Muscle of arm (tissue), 12 donors: ENCODE data around the gene TMEM132A. TPM values are rescaled to one million over a fixed set of nuclear protein-coding genes. Genes with fewer than 3 reads are reported as not detected.
A peak's percentile ranks its signal among the peaks of the same experiment; 100 is the strongest.
"Not testable (repeated sequence)": the region's sequence is repeated elsewhere in the genome, so short reads cannot be mapped to it uniquely, and the experiment has no call there.

ENCODE experiments used
- DNase-seq: peaks from one replicate; pipeline ENCODE4 v3.0.0-alpha.2; 2013
- polyA plus RNA-seq, 12 donors: library from polyadenylated mRNA; unstranded; fragments of 120-200 nt; gene quantifications; one replicate each; pipeline ENCODE4 v1.2.1, GENCODE V29; 2013; ENCODE audit not compliant: insufficient read length in 12 of 12

TMEM132A gene
- polyA plus RNA-seq, 12 donors = 21.7 to 52.2 (median 35.2) TPM; not detected in 1

DNA sequence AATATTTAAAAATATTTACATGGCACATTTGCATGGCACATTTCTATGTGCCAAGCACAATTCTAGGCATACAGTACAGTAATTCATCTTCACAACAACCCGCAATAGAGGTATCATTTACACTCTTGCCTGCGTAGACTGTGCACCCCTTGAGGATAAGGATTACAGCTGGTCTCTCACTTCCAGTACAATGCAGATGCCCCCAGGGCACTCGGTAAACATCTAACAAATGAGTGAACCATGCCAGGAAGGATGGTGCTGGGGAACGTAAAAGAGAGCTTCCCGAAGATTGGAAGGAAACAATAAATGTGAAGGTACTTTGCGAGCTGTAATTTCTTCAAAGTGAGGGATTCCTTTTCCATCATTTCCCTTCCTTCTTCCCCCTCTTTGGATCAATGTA, 19.2 kb upstream of the TMEM132A start:
- DNase-seq = no peak

DNA sequence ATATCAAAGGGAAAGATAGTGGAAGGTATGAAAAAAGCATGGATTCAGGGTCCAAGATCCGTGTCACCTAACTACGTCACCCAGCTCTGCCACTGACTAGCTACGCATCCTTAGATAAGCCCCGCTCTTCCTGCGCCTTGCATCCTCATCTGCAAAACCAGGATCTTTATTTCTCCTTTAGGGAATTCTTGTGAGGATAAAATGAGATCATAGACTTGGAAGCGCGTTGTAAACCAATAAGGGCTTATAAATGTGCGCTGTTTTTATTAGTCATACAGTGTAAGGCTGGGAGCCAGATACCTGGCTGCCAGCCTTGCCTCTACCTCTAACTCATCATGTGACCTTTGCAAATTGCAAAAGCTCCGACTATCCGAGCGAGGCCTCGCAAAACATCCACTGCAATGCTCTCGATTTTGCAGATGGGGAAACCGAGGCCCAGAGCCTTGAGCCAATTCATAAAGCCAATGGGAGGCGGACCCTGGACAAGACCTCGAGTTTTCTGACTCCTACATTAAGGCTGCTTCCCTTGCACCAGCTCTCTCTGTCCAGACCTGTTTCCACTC, 18.6 kb upstream of the TMEM132A start:
- no peak for DNase-seq

DNA sequence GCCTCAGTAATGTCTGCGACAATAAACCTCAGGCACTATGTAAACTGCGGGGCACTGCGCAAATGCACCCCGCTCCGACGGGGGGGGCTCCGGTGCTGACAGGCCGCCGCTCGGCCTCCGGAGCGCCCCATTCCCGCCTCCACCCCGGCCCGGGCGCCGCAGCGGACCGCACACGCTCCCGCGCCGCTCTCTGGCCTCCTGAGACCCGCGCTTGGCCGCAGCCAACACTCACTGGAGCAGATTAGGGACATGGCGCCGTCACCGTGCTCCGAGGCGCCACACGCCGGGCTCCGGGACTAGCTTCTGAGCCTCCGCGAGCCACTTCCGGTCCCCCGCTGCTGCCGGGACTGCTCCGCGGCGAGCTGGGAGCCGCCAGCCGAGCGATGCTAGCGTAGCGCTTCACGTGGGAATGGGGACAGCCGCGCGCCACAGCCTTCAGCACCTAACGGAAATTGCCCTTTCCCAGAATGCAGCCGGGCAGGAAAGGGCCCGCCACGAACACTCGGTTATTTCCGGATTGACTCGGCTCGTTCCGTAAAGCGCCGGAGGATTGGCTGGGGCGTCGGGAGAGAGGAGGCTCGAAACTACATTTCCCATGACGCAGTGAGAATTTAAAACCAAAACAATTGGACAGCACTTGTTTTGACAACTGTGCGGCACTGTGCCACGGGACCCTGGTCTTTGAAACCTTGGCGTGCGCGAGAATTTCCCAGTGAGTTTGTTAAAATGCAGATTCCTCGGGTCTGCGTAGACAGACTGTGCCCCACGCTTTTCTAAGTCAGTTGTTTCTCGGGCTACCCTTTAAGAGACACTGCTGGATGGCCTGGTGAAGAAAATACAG, 17.9 kb upstream of the TMEM132A start, which contains the start of gene PRPF19:
PRPF19 (minus strand) TSS at position 454 of the 841 bp plus-strand sequence; CDS start at position 251, 203 bp downstream.
- peak; percentile 98 for DNase-seq

DNA sequence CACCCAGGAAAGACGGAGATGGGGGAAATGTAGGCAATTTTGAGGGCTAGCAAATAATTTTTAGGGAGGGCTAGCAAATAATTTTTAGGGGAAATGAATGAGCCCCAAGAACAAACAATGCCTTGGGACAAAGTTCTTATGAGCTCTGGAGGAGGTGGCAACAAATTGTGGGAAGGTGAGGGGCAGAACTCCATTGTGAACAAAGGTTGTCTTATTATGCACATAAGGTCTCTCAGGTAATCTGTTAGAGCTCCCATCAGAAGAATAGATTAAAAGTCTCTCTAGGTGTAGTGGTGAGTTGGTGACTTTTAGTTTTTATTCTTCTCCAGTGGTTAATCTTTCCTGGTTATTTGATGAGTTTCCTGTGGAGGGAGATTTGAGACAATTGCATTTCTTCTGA, 15.5 kb upstream of the TMEM132A start:
- DNase-seq = no peak

DNA sequence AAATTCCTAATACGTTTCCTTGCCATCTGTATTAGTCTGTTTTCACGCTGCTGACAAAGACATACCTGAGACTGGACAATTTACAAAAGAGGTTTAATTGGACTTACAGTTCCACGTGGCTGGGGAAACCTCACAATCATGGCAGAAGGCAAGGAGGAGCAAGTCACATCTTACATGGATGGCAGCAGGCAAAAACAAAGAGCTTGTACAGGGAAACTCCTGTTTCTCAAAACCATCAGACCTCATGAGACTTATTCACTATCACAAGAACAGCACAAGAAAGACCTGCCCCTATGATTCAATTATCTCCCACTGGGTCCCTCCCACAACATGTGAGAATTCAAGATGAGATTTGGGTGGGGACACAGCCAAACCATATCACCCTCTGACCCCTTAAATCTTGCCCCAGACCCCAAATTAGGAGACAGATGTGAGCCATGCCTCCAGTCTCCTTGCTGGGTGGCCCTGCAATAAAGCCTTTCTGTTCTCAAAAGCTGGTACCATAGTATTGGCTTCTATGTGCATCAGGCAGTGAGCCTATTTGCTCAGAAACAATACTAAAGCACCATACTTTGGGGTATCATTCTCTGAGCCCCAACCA, 14.5 kb upstream of the TMEM132A start:
- DNase-seq = not testable (repeated sequence)

DNA sequence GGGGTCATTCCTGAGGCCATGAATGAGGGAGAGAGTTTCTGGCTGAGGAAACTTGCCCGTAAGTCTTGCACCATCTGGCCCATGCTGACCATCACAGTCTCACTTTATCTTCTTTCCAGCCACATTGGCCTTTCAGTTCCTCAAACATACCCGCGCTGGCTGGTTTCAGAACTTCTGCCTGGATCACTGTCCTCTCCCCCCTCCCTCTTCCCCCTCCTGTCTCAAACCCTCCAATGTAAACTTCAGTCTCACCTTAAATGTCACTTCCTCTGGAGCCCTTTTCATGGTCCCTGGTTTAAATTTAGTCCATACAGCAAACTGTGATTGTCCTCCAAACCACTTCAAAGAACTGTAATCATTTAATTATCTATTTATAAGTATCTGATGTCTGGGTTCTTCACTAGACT, 14.0 kb upstream of the TMEM132A start:
- DNase-seq = no peak

DNA sequence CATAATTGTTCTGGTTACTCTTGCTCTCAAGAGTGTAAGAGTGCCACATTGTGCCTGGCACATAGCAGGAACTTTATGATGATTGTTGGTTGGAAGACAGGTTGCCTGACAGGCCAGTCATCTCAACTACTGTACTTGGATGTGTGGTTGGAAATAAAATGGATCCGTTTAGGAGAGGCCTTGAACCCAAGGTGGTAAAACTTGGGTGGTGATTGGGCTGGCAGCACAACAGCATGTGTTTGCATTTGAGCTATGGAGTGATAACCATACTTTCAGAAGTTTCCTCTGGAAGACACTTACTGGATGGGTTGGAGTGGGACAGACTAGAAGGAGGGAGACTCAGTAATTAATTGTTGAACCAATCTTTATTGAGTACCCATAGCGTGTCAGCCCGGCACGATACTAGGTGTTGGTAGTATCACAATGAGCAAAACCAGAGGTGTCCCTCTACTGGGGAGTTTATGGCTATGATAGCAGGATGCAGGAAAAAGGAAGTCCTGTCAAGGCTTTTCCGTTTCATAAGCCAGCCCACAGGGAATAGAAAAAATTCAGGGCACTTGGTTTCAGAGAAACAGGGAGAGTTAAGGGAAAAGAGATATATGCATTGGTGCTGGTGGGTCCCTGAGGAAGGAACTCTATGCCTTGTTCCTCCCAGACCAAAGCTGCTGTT, 13.4 kb upstream of the TMEM132A start:
- DNase-seq = no peak

DNA sequence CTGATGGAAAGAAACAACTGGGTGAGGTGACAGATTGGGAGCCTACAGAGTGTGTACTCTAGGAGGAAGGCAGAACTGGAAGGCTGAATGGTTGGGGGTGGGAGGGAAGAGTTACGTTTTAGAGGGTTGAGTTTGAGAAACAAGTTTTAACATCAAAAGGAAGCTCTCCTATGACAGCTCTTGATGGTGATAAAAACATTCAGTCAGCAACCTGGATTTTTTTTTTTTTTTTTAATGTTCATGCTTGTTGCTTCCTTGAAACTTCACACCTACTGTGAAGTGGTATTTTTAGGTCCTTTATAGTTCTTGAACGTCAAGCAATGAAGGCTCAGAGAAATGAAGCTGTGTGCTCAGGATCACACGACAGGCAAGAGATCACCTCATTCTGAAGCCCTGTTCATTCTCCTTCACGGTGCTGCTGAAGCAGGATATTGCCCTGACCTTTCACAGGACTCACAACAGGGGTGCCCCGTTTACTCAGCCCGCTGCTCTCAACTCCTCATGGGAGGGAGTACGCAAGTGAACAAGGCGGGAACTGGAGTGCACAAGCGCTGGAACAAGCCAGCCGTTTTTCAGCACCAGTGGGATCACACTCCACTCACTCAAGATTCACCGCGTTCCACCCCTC, 11.9 kb upstream of the TMEM132A start:
- DNase-seq = no peak

DNA sequence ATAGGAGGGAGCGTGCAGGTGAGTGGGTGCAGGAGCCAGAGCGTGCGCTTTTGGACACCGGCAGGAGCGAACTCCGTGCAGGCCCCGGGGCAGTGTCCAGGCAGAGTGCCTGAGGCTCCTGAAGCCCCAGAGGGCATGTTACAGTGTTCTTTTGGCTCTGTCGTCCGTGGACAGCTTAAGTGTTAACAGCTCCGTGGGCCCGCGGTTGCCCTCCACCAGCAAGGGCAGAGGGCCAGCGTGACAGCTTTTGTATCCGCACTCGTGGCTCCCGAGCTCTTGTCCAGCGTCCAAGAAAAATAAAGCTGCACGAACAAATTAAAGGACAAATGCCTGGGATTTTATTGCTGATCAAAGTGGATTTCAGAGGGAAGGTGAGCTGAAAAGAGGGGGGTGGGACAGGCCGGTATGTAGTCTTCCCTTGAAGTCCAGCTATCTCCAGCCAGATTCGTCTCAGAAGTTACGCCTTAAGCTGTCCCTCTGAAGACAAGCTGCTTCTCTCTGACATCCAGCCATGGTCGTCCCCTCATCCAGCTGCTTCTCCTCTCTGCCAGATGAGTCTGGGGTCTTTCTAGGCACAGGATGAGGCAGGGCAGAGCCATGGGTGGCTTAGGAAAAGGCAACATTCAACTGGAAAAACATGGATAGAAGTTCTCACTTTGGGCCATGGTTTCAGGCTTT, 11.3 kb upstream of the TMEM132A start:
- no peak for DNase-seq

DNA sequence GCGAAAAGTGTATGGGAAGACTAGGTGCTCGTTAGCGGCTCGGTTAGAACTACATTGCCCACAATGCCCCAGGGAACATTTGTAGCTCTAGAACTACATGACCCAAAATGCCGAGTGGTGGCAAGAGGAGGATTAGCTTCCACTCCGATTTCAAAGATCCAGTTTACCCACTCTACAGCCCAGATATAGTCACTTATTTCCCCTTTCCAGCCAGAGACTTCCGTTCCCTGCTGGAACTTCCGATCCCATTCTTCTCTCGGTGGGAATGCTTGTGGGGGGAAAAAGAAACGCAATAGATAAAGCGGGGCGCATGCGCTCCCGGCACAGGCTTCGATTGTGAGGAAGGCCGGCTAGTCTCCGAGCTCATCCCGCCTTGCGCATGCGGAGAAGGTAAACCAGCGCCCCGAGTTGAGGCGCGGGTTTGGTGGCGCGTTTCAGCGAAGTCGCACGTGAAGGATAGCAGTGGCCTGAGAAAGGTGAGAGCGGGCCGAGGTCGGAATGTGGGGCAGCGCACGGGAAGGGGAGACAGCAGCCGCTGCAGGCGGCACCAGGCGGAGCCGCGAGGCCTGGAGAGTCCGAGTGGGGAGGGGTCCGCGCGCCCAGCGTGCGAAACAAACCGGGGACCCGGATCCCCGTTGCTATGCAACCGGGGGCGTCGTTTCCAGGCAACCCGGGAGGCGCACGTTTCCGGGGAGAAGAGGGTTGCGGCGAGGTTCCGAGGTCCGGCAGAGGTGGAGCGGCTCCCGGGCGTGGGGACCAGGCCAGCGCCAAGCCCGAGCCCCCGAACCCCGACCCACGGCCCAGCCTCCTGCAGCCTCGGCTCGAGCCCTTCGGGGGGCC, 10.2 kb upstream of the TMEM132A start, which contains the start of gene TMEM109:
TMEM109 (plus strand) TSS at position 366 of the 840 bp plus-strand sequence. CDS start 5,536 bp downstream, outside the sequence.
- peak; percentile 93 for DNase-seq

DNA sequence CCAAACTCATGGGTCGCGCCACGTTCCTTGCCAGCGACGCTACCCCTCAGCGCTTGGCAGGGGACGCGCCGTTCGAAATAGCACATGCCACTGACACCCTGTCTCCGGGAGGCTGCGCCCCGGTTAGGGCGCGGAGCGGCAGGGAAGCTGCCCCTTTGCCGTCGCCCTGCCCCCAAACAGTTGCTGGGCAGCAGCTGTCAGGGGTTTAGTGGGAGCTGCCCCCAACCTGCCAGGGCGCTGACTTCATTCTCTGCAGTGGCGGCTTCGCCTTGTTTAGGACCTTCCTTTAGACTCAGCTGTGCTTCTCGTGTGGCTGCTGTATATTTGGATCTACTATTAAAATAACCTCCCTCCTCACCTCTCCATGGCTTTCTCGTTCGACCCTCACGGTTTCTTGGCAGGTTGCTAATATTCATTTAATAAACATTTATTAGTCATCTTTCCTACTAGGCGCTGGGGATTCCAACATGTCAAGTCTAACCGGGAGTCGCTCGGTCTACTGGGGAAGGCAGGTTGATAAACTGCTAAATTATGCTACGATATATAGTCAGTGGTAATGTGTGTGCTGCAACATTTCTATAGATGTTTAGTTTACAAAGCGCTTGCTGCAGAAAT, 9.5 kb upstream of the TMEM132A start:
- DNase-seq = peak; percentile 49

DNA sequence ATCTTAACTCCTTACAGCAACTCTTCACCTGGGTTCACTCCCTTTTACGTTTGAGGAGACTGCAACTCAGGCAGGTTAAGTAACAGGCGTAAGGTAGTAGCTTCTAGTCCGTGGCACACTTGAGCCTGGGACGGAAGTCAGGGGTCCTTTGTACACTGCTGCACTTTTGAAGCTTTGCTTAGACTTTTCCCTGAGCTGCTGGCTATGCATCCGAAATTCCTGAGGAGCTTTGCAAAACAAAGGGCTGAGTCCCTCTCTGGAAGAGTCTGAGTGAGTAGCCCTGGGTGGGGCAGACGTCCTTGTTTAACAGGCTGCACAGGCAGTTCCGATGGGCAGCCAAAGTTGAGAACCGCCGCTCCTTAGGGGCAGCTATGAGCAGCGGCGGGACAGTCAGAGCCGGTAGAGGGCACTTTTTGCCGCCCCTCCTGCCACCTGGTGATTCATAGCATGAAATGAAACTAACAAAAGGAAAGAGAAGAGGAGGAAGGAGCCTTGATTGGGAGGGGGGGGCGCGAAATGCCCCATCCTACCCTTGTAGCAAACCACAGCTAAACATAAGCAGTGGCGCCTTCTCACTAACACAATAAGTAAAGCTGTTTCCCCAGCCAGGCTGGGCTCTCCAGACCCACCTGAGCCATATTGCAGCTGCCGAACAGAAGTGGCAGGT, 8.9 kb upstream of the TMEM132A start:
- peak; percentile 30 for DNase-seq

DNA sequence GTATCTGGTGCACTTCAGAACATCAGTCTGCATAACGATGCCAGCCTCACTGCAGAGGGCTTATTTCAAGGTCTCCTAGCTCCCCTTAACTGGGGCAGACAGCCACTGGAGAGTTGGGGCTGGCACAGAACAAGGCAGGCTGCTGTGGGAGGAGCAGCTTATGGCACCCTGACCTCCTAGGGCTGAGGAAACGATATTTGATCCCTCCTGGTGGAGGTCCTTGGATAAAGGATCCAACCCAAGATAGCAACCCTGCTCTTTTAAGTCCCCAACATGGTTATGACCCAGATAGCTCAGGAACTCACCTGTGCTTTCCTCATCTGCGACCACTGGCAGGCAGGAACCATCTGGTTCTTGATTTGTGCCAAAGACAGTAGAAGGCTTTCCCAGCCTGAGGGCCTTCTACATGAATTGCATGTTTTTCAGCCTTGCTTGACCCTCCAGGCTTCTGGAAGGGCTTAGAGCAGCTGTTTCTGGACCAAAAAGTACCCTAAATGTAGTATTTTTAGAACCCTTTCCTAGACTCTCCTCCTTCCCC, 7.5 kb upstream of the TMEM132A start:
- no peak for DNase-seq

DNA sequence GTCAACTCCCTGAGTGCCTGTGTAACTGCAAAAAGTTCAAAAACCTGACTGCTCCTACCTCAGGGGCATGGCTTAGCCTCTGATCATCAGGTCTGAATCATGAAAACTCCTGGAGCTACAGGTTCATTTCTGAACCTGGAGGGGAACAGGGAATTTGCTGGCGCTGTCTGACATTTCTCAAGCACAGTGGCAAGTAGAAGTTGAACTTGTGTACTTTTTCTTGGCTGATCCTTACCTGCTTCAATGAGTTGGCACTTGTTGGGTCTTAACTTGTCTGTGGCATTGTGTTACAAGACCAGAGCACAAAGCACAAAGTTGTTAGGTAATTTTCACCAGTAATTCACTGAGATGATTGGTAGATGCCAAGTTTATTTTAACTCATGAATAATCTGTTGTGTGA, 7.0 kb upstream of the TMEM132A start:
- no peak for DNase-seq

DNA sequence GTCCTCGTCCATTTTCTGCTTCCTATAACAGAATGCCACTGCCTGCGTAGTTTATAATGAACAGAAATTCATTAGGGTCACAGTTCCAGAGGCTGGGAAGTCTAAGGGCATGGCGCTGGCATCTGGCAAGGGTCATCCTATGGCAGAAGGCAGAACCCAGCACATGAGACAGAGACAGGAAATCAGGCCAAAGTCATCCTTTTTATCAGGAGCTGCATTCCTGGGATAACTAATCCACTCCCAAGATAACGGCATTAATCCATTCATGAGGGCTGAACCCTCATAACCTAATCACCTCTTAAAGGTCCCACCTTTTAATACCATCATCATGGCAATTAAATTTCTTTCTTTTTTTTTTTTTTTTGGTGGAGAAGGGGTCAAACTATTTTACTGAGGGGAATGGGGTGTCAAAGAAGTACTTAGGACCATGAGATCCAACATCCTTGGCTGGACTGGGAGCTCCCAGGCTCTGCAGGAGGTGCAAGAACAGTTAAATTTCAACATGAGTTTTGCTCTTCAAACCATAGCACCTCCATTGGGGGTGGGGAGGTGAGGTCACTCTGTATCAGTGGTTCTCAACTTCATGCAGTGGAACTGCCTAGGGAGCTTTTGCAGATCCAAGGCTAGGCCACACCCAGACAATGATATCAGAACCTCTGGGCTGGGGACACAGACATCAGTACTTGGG, 5.9 kb upstream of the TMEM132A start:
- no peak for DNase-seq

DNA sequence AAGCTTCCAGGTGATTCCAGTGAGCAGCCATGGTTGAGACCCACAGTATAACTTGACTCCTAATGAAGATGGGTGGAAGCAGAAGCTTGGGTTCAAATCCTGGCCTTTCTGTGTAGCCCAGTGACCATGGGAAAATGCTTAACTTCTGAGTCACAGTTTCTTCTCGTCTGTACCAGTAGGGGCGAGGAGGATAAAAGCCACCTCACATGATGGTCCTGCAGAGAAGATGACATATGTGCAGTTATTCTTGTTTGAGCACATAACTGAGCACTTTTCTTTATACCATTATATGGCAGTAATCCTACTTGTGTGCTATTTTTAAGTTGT, 5.4 kb upstream of the TMEM132A start:
- no peak for DNase-seq

DNA sequence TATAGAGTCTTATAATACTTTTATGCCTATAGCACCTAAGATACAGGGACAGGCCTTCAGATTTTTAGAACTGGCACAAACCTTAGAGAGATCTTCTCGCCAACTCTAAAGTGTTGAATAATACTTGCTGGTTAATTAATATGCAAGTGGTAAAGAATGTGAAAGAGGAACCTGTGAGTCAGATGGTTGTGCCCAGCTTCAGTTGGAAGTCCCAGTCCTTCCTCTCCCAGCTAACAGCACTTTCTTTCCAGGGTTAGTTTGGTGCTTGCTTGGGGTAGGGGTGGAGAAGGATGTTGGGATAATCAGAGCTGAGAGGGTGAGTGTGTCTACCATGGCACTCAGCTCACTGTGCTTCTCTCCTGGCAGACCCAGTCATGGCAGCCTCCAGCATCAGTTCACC, 4.9 kb upstream of the TMEM132A start:
- no peak for DNase-seq

DNA sequence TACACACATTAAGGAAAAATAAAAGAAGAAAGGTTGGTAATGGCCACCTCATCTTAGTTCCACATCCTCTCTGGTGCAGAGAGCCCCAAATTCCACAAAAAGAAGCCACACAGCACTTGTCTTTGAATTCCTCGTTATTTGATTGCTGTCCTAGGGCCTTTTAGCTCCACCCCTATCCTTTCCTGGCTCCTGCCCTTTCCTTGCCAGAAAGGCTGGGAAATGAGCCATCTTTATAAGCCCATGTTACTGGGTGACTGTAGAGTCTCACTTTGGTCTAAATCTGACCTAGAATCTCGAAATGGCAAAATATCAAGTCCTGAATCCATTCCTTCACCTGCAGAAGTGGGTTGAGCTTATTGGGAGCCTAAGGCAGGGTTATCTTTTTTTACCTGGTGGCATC, 4.3 kb upstream of the TMEM132A start:
- DNase-seq = no peak
